H1 (cell line): Measurements from ENCODE around the gene EMX1. TPM values are rescaled to one million over a fixed set of nuclear protein-coding genes. Genes with fewer than 3 reads are reported as not detected.

ENCODE experiments used
- CTCF ChIA-PET: fragments of 300-600 bp; sonication (Branson Sonifier 250); formaldehyde crosslinking; loops from one replicate; lab custom pipeline; 2021; ENCODE audit not compliant: partially characterized antibody; lab: Charles Lee
- POLR2A ChIA-PET: fragments of 300-600 bp; sonication (Branson Sonifier 250); formaldehyde crosslinking; loops from one replicate; lab custom pipeline; 2021; ENCODE audit warnings: inconsistent platforms; ENCODE audit not compliant: partially characterized antibody; lab: Charles Lee
- DNase-seq, 2 experiments: peaks; one replicate each; pipeline versions ENCODE4 v3.0.0 to v3.0.0-alpha.2; 2010 to 2022; ENCODE audit warnings: low spot score in 2 of 2, low read depth in 1 of 2, mixed read lengths in 1 of 2
- FAIRE-seq: peaks from 2 replicates; lab custom pipeline; 2011; peaks lifted over from hg19 to GRCh38; lab: Jason Lieb, UNC
- H2AFZ ChIP-seq: 2 replicates; pipeline ENCODE4 v1.8.1; 2012; ENCODE audit warnings: low read length, inconsistent platforms
- H2AK5ac ChIP-seq: 2 replicates; pipeline ENCODE4 v1.6.1; 2013; ENCODE audit warnings: low read depth, low read length
- H2BK120ac ChIP-seq: replicated peaks from 2 replicates; pipeline ENCODE3; 2013; ENCODE audit warnings: low read depth, low read length, inconsistent platforms
- H2BK12ac ChIP-seq: 2 replicates; pipeline ENCODE4 v1.6.1; 2013; ENCODE audit warnings: low read depth, low read length
- H2BK15ac ChIP-seq: 2 replicates; pipeline ENCODE4 v1.6.1; 2013; ENCODE audit warnings: low read length
- H2BK20ac ChIP-seq: 2 replicates; pipeline ENCODE4 v1.6.1; 2013; ENCODE audit warnings: low read length
- H2BK5ac ChIP-seq: 2 replicates; pipeline ENCODE4 v1.6.1; 2013; ENCODE audit warnings: low read depth, low read length
- H3K14ac ChIP-seq: 2 replicates; pipeline ENCODE4 v1.6.1; 2013; ENCODE audit warnings: inconsistent platforms; ENCODE audit not compliant: insufficient read length
- H3K18ac ChIP-seq: 2 replicates; pipeline ENCODE4 v1.6.1; 2013; ENCODE audit warnings: low read length; ENCODE audit errors: extremely low read depth
- H3K23ac ChIP-seq: 2 replicates; pipeline ENCODE4 v1.6.1; 2013; ENCODE audit warnings: inconsistent platforms; ENCODE audit not compliant: insufficient read length
- H3K23me2 ChIP-seq: 2 replicates; pipeline ENCODE4 v1.6.1; 2013; ENCODE audit warnings: low read depth, low read length
- H3K27ac ChIP-seq: 2 replicates; pipeline ENCODE4 v1.6.1; 2011; ENCODE audit warnings: low read depth, low read length, inconsistent platforms
- H3K27me3 ChIP-seq, 4 experiments: replicated peaks in 1 of 4; 1 replicate in 1 of 4; 2 replicates in 3 of 4; pipeline versions ENCODE4 v1.6.1 to v1.8.1; 2011 to 2013; ENCODE audit warnings: low read length in 3 of 4, mild to moderate bottlenecking in 3 of 4, inconsistent platforms in 2 of 4, mixed read lengths in 2 of 4, moderate library complexity in 1 of 4; ENCODE audit not compliant: control insufficient read depth in 3 of 4, insufficient read depth in 3 of 4; ENCODE audit errors: extremely low read depth in 1 of 4
- H3K36me3 ChIP-seq, 4 experiments: 2 replicates each; pipeline versions ENCODE4 v1.6.1 to v1.8.1; 2011 to 2013; ENCODE audit warnings: mild to moderate bottlenecking in 4 of 4, low read length in 3 of 4, moderate library complexity in 2 of 4, control low read depth in 1 of 4, inconsistent platforms in 1 of 4; ENCODE audit not compliant: insufficient read depth in 4 of 4, control insufficient read depth in 2 of 4
- H3K4ac ChIP-seq: replicated peaks from 2 replicates; pipeline ENCODE3; 2013; ENCODE audit warnings: low read length, low read depth, mixed read lengths, inconsistent platforms; ENCODE audit not compliant: insufficient read length
- H3K4me1 ChIP-seq, 4 experiments: replicated peaks in 1 of 4; 1 replicate in 1 of 4; 2 replicates in 3 of 4; pipeline versions ENCODE4 v1.6.1 to v1.8.1; 2011 to 2013; ENCODE audit warnings: low read length in 3 of 4, inconsistent platforms in 2 of 4, mixed read lengths in 1 of 4; ENCODE audit not compliant: insufficient read depth in 4 of 4, control insufficient read depth in 3 of 4
- H3K4me2 ChIP-seq, 2 experiments: 2 replicates each; pipeline versions ENCODE4 v1.6.1 to v1.8.1; 2011 to 2013; ENCODE audit warnings: low read depth in 2 of 2, low read length in 2 of 2, control low read depth in 1 of 2, inconsistent platforms in 1 of 2, mild to moderate bottlenecking in 1 of 2; ENCODE audit not compliant: insufficient read depth in 1 of 2
- H3K4me3 ChIP-seq, 4 experiments: fragments of 200-600, 300-600 bp in 1 of 4; sonication (generic), shearing (Covaris generic), sonication (Bioruptor Twin) in 1 of 4; 2 replicates each; pipeline versions ENCODE4 v1.5.1 to v1.8.1; 2011 to 2016; ENCODE audit warnings: low read length in 4 of 4, low read depth in 3 of 4, control low read depth in 2 of 4, inconsistent platforms in 2 of 4, mild to moderate bottlenecking in 2 of 4, mixed read lengths in 1 of 4, moderate library complexity in 1 of 4; ENCODE audit not compliant: insufficient read depth in 2 of 4; ENCODE audit errors: extremely low read depth in 1 of 4
- H3K56ac ChIP-seq: replicated peaks from 2 replicates; pipeline ENCODE3; 2013; ENCODE audit warnings: low read depth, mild to moderate bottlenecking, mixed read lengths, low read length, inconsistent platforms; ENCODE audit not compliant: insufficient read length
- H3K79me1 ChIP-seq: 2 replicates; pipeline ENCODE4 v1.6.1; 2013; ENCODE audit warnings: low read depth, low read length, control low read depth
- H3K79me2 ChIP-seq, 2 experiments: 2 replicates each; pipeline versions ENCODE4 v1.6.1 to v1.8.1; 2012 to 2013; ENCODE audit warnings: low read length in 2 of 2, mild to moderate bottlenecking in 2 of 2, inconsistent platforms in 1 of 2; ENCODE audit not compliant: insufficient read depth in 2 of 2, control insufficient read depth in 1 of 2
- H3K9ac ChIP-seq, 4 experiments: replicated peaks in 1 of 4; 1 replicate in 1 of 4; 2 replicates in 3 of 4; pipeline versions ENCODE4 v1.6.1 to v1.8.1; 2011 to 2013; ENCODE audit warnings: low read depth in 3 of 4, low read length in 3 of 4, control low read depth in 2 of 4, mild to moderate bottlenecking in 2 of 4, moderate library complexity in 2 of 4, inconsistent platforms in 1 of 4; ENCODE audit errors: extremely low read depth in 1 of 4
- H3K9me3 ChIP-seq, 2 experiments: 2 replicates each; pipeline versions ENCODE4 v1.6.1 to v1.8.1; 2012 to 2013; ENCODE audit warnings: mild to moderate bottlenecking in 2 of 2, moderate library complexity in 2 of 2, control low read depth in 1 of 2, inconsistent platforms in 1 of 2, low read depth in 1 of 2, low read length in 1 of 2, mixed read lengths in 1 of 2; ENCODE audit not compliant: insufficient read depth in 2 of 2
- H4K20me1 ChIP-seq, 2 experiments: replicated peaks in 1 of 2; 2 replicates each; pipeline versions ENCODE3 to v1.8.1; 2011 to 2013; ENCODE audit warnings: inconsistent platforms in 2 of 2, low read length in 2 of 2, mild to moderate bottlenecking in 1 of 2; ENCODE audit not compliant: insufficient read depth in 2 of 2, control insufficient read depth in 1 of 2
- H4K5ac ChIP-seq: 2 replicates; pipeline ENCODE4 v1.6.1; 2013; ENCODE audit warnings: low read length, low read depth, mixed read lengths, inconsistent platforms; ENCODE audit not compliant: insufficient read length
- H4K8ac ChIP-seq: 2 replicates; pipeline ENCODE4 v1.8.0; 2013; ENCODE audit warnings: mild to moderate bottlenecking, moderate library complexity, low read length, inconsistent platforms; ENCODE audit not compliant: insufficient read depth; ENCODE audit errors: extremely low read depth
- H4K91ac ChIP-seq: replicated peaks from 2 replicates; pipeline ENCODE3; 2013; ENCODE audit warnings: low read length, mixed read lengths, inconsistent platforms; ENCODE audit not compliant: insufficient read length
- CBX5 ChIP-seq: fragments of 300-800, 300-1000 bp; sonication (generic); IDR thresholded peaks from 2 replicates; pipeline ENCODE4 v1.7.1; 2016; ENCODE audit warnings: antibody characterized with exemption, low read length, low read depth
- EZH2 ChIP-seq: fragments of 200-600 bp; sonication (generic); IDR thresholded peaks from 2 replicates; pipeline ENCODE4 v1.7.1; 2012; ENCODE audit warnings: low read depth, mild to moderate bottlenecking, moderate library complexity, low read length, inconsistent platforms; ENCODE audit not compliant: severe bottlenecking
- MAX ChIP-seq: IDR thresholded peaks from 2 replicates; pipeline ENCODE4 v1.6.1; 2012; ENCODE audit warnings: inconsistent platforms
- NRF1 ChIP-seq: IDR thresholded peaks from 2 replicates; pipeline ENCODE4 v1.6.1; 2011; ENCODE audit warnings: mild to moderate bottlenecking, low read depth, low read length, improper control_type of control experiment
- POU5F1 ChIP-seq: IDR thresholded peaks from 2 replicates; pipeline ENCODE4 v1.6.1; 2011; ENCODE audit warnings: low read depth, mild to moderate bottlenecking, low read length, moderate library complexity
- SP1 ChIP-seq: IDR thresholded peaks from 2 replicates; pipeline ENCODE4 v1.6.1; 2011; ENCODE audit warnings: low read depth, low read length
- TAF7 ChIP-seq: optimal IDR thresholded peaks from 2 replicates; pipeline ENCODE3; 2011; ENCODE audit warnings: low read depth, mild to moderate bottlenecking, inconsistent platforms, low read length, moderate library complexity, borderline replicate concordance
- TBP ChIP-seq: IDR thresholded peaks from 2 replicates; pipeline ENCODE4 v1.6.1; 2011; ENCODE audit warnings: low read depth, low read length, improper control_type of control experiment
- WGBS, 2 experiments: shearing (Covaris generic) in 1 of 2; methylation state at CpG; one replicate each; pipeline versions ENCODE4 v1.1.6 to v1.1.7; 2013 to 2015; ENCODE audit warnings: low lambda C conversion rate in 2 of 2, mixed read lengths in 2 of 2, inconsistent platforms in 1 of 2, low coverage in 1 of 2, missing lambda C conversion rate in 1 of 2; ENCODE audit not compliant: insufficient replicate concordance in 2 of 2, insufficient coverage in 1 of 2, insufficient read length in 1 of 2; ENCODE audit errors: extremely low coverage in 1 of 2, missing lambda C conversion rate in 1 of 2; 5-methylcytosine and 5-hydroxymethylcytosine counted together
- polyA plus RNA-seq, 7 experiments: library from polyadenylated mRNA; depleted of rRNA in 3 of 7; stranded (reverse) in 5 of 7; unstranded in 2 of 7; fragments of >200 nt in 5 of 7; fragments of 200-250 nt in 2 of 7; gene quantifications; 1 replicate in 5 of 7; 2 replicates in 1 of 7; 4 replicates in 1 of 7; pipeline versions ENCODE4 v1.2.1 to v1.2.3, GENCODE V29; 2011 to 2013; ENCODE audit warnings: missing spikeins in 2 of 7, mixed read lengths in 2 of 7
- total RNA-seq: library from RNA; stranded (reverse); fragmentation: NEBNext Ultra II Directional; extraction: Animal tissue kit (Norgen Biotek cat#: 25700); gene quantifications from 2 replicates; pipeline ENCODE4 v1.2.1, GENCODE V29; 2021
- TF ChIP-seq, protein P1 (sequence below): IDR thresholded peaks from 2 replicates; pipeline ENCODE4 v1.6.1; 2011; ENCODE audit warnings: low read length, improper control_type of control experiment

The EMX1 gene
- total and polyA plus RNA-seq, 2 of the 8 experiments (the other 6 are each of a cell fraction or from before 2014, with no cell fraction given): 2.4 to 4.9 TPM

DNA sequence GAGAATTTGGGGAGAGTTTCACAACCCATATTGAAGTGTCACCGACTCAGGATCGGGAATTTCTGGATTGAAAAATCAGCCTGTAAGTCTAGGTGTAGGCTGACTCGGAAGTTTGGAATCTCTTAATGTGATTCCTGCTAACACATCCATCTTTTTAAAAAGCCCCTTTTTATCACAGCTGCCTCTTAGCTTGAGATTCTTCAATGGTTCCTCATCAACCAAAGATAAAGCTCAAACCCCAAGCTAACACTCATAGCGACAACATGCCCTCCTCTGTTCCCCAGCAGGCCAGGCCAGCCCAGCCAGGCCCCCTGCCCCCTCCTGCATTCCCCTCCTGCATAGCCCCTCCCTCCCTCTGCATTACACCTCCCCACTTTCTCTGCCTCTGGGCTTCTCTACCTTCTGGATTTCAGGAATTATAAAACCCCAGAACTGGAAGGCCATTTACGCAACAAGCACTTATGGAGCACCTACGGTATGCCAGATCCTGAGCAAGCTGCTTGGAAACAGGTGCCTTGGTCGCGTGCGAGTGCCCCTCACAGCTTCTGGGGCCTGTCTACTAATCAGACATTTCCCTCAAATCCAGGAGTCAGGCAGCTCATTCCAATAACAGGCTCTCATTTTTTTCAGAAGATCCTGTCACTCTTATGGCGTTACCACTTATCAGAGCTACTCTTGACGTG, 63.4 kb downstream of the EMX1 start:
- POLR2A ChIA-PET: no interaction called here

More for the DNA sequence above, 63.4 kb downstream of the EMX1 start:
- Histone ChIP-seq H3K18ac (no peak overlapping the region), H4K20me1 (peaks cover 0 to 4% of the 10 kb centered on the region in 2 experiments), H2BK20ac (no peak overlapping the region), H2BK5ac (no peak overlapping the region), H3K27me3 (0 out of 7 replicates have a peak, but pooled peaks cover 0 to 2% (median 0%) of the 10 kb centered on the region in 4 experiments), H3K4ac (no peak overlapping the region), H3K36me3 (0 out of 8 replicates have a peak, but pooled peaks cover 0 to 2% (median 0%) of the 10 kb centered on the region in 4 experiments), H3K23ac (no peak overlapping the region), H2BK120ac (no peak overlapping the region), H3K27ac (no peak overlapping the region), H2AFZ (no peak overlapping the region), H4K91ac (no peak overlapping the region), H2BK15ac (no peak overlapping the region), H3K23me2 (no peaks in the 10 kb centered on the region), H3K56ac (no peak overlapping the region), H3K79me2 (no peaks in the 10 kb centered on the region), H3K79me1 (no peaks in the 10 kb centered on the region), H3K4me3 (no peak overlapping the region), H3K9ac (no peak overlapping the region), H3K9me3 (no peaks in the 10 kb centered on the region), H2AK5ac (no peak overlapping the region), H4K8ac (no peak overlapping the region), H4K5ac (no peak overlapping the region), H3K14ac (no peak overlapping the region), H2BK12ac (no peak overlapping the region), H3K4me2 (no peak overlapping the region), H3K4me1 (peaks cover 0 to 4% (median under 1%) of the 10 kb centered on the region in 4 experiments; a peak in 4 of 7 replicates)
- DNase-seq (no peak), FAIRE-seq (no peak)
- CTCF ChIA-PET: interaction anchor here (0.8 to 1.9 kb wide), 13 partner anchors 10 to 238 kb away, joined by 3 to 14 read pairs (median 4); partner anchors contain the start of gene SPR
- 88% methylated on average over 10 of the region's 11 CpGs; no CpG with 5 or more reads in 1 of the 2 experiments for WGBS, 2 experiments
- TF ChIP-seq, protein P1, sequence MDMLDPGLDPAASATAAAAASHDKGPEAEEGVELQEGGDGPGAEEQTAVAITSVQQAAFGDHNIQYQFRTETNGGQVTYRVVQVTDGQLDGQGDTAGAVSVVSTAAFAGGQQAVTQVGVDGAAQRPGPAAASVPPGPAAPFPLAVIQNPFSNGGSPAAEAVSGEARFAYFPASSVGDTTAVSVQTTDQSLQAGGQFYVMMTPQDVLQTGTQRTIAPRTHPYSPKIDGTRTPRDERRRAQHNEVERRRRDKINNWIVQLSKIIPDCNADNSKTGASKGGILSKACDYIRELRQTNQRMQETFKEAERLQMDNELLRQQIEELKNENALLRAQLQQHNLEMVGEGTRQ: no peak
- TF ChIP-seq TBP (no peak), EZH2 (no peak), POU5F1 (no peak), SP1 (no peak), NRF1 (no peak), TAF7 (no peak), MAX (no peak), CBX5 (no peak)
